MV-4-11 (cell line): ENCODE results near the gene NRXN2.

Experiments used
- DNase-seq: peaks from one replicate; lab custom pipeline; 2025; lab: John Stamatoyannopoulos, UW

NRXN2 gene

DNA sequence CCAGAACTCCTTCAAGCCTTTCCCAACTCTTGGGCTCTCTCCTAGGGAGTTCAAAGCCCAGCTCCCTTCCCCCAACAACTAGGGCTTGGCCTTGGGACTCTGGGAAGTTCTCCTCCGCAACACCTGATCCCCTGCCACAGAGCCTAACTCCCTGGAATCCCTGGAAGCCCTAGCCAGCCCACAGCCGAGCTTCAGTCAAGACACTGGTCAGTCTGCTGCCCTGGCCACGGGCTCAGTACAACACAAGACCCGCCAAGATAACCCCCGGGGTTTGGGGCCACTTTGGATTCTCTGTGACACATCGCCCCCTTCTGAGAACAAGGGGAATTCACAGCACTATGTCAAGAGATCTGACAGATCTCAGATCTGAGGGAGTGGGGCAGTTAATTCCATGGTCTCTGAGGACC lies 73.7 kb downstream of the NRXN2 start:
- DNase-seq = peak; percentile 30

GRCh38 chr11:64648551-64648950 lies 74.4 kb downstream of the NRXN2 start:
- DNase-seq = no peak

DNA sequence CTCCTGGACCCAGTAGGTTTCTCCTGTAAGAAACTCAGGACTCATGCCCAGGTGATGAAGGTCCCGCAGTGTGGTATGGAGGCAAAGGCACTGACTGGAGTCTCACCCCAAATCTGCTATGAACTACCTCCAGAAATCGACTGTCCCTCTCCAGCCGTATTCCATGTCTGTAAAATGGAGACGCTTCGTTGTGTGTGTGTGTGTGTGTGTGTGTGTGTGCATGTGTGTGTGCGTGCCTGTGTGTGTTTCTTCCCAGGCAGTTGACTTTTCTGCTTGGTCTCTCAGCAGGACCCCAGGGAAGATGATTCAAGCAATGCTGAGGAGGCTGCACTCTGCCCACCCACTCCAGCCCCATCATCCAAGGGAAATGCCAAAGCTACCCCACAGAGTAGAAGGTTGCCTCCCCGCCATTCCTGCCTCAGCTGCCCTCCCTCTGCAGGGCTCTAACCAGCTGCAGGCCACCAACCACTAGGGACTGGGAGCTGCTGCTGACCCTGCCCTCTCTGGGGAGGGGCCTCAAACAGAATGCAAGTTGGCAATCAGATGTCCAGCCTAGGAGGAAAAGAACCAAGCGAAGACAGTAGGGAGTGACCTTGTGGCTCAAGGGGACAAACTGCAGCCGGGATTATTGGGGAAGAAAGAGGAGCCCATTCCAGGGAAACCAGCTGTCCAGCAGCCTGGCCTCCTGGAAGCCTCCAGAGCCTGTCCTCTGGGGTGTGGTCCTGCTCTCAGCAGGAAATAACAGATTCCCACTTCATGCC lies 75.8 kb downstream of the NRXN2 start:
- DNase-seq = no peak

- DNase-seq = peak; percentile 44
Observed at GRCh38 chr11:64644647-64645275, 78.2 kb downstream of the NRXN2 start.

GRCh38 chr11:64643920-64644646 lies 78.9 kb downstream of the NRXN2 start:
- no peak for DNase-seq

GRCh38 chr11:64643256-64643881 lies 79.6 kb downstream of the NRXN2 start:
- DNase-seq = no peak

GRCh38 chr11:64642871-64643255 lies 80.1 kb downstream of the NRXN2 start:
- no peak for DNase-seq

GRCh38 chr11:64642418-64642735 lies 80.6 kb downstream of the NRXN2 start:
- DNase-seq = no peak

- DNase-seq = no peak
Observed at GRCh38 chr11:64641596-64642417, 81.2 kb downstream of the NRXN2 start.

- DNase-seq = no peak
Observed at GRCh38 chr11:64639885-64640284, 83.1 kb downstream of the NRXN2 start.

- DNase-seq = no peak
Observed at GRCh38 chr11:64638829-64639228, 84.2 kb downstream of the NRXN2 start.

GRCh38 chr11:64638018-64638665 lies 84.9 kb downstream of the NRXN2 start:
- no peak for DNase-seq

DNA sequence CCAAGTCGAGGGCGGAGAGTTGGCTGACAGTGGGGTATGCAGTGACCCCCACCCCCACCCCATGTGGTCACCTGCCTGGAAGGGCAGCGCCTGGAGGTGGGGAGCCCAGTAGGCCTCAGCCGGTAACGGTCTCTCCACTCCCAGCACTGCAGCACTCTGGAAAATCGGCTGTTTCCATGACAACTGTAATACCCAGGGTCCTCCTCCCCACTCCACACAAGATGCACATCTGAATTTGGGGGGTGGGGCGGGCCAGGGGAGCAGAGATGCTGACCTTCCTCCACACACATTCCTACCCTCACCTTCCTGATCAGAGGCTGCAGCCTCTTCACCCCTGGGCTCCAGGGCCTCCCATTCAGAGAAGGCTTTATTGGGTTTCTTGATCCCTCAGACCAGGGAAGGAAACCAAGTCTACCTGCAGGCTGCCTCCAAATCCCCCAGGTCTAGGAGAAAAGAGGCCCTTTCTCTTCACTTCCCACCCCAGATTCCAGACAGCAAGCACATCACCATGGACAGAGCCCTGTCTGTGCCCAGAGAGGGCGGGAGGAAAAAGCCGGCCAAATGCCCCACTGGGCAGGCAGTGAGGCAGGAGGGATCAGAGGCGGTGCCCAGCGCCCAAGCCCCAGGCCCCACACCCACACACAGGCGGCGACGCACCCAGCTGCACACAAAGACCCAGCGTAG lies 85.5 kb downstream of the NRXN2 start:
- DNase-seq = no peak

DNA sequence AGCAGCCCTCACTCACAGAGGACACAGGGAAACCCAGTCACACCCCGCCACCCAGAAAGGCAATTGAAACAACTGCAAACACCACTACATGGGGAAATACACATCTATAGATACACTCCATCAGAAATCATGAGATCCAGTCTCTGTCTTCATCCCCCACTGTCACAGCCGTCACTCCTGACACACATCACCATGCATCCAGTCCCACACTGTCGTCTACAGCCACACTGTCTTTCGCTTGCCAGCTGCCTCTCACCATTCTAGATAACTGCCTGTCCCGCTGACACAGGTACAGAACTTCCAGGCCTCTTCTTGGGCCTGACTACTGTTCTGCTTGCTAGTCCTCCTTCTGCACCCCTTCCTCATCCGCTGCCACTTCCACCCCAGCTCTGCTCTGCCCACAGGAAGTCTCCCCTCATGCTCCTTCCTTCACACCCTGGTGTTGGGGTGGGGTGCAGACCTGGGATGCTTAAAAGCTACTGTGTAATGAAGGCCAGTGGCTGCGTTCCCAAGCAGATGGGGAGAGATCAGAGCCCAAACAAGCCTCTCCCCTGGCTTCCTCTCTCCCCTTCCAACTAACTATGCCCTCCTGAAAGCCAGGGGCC lies 89.3 kb downstream of the NRXN2 start:
- DNase-seq = no peak

- DNase-seq = no peak
Observed at GRCh38 chr11:64632654-64633053, 90.3 kb downstream of the NRXN2 start.

- no peak for DNase-seq
Observed at GRCh38 chr11:64632237-64632636, 90.8 kb downstream of the NRXN2 start.

DNA sequence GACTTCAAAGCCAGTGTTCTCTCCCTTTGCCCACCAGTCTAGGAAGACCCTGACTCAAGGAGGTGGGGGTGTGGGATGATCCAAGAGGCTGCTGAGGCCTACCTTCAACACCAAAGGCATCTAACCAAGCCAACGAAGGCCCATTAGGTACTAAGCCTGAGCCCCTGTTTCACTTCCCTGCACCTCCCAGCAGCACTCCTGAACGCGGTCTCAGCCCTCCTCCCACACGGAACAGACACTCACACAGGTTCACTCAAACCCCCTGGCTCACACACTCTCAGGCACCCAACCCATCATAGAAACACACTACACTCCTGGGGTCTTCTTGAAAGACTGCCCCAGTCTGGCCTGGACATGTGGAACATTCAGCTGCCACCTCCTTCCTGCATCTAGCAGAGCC lies 91.3 kb downstream of the NRXN2 start:
- DNase-seq = no peak

DNA sequence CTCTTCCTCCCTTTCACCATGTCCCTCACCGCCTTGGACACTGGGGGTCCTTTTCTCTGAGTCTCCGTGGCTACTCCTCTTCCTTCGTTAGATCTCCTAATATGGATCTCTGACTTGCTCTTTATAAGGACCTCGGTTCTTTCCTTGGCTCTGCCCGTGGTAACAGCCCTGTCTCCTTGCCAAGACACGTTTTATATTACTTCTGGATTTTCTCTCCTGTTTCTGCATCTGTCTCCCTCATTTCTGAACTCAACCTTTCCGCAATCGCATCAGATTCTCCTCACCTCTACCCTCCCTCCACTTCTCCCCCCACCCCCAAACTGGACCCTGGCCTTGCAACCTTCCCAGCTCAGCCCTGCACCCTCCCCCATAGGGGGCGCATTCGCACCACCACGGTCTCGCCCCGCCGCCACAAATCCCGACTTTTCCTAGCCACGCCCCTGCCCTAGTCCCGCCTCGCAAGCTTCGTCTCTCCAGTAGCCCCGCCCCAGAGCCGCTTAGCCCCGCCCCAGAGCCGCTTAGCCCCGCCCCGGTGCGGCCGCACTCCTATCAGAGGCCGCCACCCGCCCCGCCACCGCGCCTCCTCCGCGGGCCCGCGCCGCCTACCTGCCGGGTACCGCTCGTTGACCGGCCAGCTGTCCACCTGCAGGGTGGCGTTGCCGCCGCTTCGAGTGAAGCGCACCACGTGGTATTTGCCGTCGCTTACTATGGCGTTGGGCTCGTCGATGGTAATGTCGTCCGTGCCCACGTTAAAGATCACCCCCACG lies 93.0 kb downstream of the NRXN2 start:
- DNase-seq = no peak

DNA sequence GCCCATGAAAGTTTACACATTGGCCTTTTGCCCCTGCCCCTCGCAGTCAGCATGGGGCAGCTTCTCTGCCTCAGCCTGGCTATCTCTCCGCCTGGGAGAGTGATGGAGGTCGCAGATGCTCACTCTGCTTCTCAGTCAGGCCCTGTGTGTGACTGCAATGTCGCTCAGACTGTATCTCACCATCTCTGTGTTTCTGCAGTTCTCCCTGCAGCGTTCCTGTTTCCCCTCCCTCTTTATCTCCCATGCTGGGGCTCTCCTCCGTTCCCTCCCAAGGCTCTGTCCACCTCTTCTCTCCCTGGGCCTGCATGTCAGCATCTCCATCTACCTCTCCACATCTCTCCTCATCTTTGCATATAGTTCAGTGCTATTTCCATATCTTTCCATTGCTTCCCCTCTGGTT lies 93.9 kb downstream of the NRXN2 start:
- no peak for DNase-seq

DNA sequence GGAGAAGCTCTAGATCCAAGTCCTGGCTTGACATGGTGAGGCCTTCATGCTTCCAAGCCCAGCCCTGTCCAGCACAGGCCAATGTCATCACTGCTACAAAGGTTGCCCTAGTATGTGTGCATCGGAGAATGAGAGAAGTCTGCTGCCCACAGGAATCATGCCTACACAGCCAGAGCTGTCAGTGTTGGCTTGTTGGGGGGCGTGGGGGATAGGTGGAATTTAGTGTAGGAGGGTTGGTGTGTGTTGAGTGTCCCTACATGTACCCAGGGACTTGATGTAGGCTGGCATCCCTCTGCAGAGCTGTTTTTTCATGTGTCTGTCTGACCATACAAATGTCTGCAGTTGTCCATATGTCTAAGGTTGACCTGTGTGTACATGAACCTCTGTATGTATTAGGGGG lies 94.4 kb downstream of the NRXN2 start:
- DNase-seq = no peak
